BLaER1 (cell line): ENCODE results near the gene NUDCD3.

ENCODE experiments used
- H3K27ac ChIP-seq: shearing (Covaris generic); formaldehyde crosslinking; 2 replicates; pipeline ENCODE4 v1.8.1; 2022
- H3K27me3 ChIP-seq: shearing (Covaris generic); formaldehyde crosslinking; 2 replicates; pipeline ENCODE4 v1.8.1; 2022
- H3K36me3 ChIP-seq: shearing (Covaris generic); formaldehyde crosslinking; 2 replicates; pipeline ENCODE4 v1.8.1; 2022
- H3K4me1 ChIP-seq: shearing (Covaris generic); formaldehyde crosslinking; 2 replicates; pipeline ENCODE4 v1.8.1; 2022
- H3K4me2 ChIP-seq: shearing (Covaris generic); formaldehyde crosslinking; 2 replicates; pipeline ENCODE4 v1.8.1; 2022
- H3K4me3 ChIP-seq: shearing (Covaris generic); formaldehyde crosslinking; 2 replicates; pipeline ENCODE4 v1.8.1; 2022
- H3K9ac ChIP-seq: shearing (Covaris generic); formaldehyde crosslinking; 2 replicates; pipeline ENCODE4 v1.8.1; 2022
- H3K9me3 ChIP-seq: shearing (Covaris generic); formaldehyde crosslinking; 2 replicates; pipeline ENCODE4 v1.8.1; 2022
- H4K20me1 ChIP-seq: shearing (Covaris generic); formaldehyde crosslinking; 2 replicates; pipeline ENCODE4 v1.8.1; 2022
- Cebpa-rat ChIP-seq: shearing (Covaris generic); IDR thresholded peaks from 2 replicates; pipeline ENCODE4 v1.8.1; 2022

NUDCD3 gene

DNA sequence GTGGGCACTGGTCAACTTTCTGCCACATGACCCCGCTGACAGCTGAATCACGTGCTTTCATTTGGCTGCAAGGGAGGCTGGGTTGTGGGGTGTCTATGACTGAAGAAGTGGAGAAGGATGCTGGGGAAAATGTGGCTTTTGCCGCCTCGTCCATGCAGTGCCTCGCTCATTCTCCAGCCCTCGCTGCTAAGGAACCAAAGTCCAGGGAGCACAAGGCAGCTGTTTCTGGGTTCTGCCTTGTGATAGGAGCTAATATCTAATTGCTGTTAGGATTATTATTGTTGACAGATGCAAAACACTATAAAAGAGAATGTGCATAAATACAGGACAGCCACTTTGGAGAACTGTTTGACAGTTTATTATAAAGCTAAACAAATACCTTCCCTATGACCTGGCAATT, 160.1 kb downstream of the NUDCD3 start:
- H3K4me2 ChIP-seq: no peak overlapping the region
- no peaks in the 10 kb centered on the region for H3K36me3 ChIP-seq
- TF ChIP-seq Cebpa-rat: no peak
- no peak overlapping the region for H3K4me3 ChIP-seq
- H3K27me3 ChIP-seq: peaks cover 25% of the 10 kb centered on the region
- H3K4me1 ChIP-seq: peaks cover 12% of the 10 kb centered on the region
- H3K27ac ChIP-seq: no peak overlapping the region
- no peaks in the 10 kb centered on the region for H4K20me1 ChIP-seq
- H3K9ac ChIP-seq: no peak overlapping the region
- H3K9me3 ChIP-seq: no peaks in the 10 kb centered on the region

GRCh38 chr7:44329888-44330287, 160.6 kb downstream of the NUDCD3 start:
- Histone ChIP-seq H3K27me3 (peaks cover 29% of the 10 kb centered on the region), H3K9me3 (no peaks in the 10 kb centered on the region)
- TF ChIP-seq Cebpa-rat: no peak

More at GRCh38 chr7:44329888-44330287, 160.6 kb downstream of the NUDCD3 start:
- no peak overlapping the region for H3K4me3 ChIP-seq
- H3K4me1 ChIP-seq: peaks cover 12% of the 10 kb centered on the region
- H3K27ac ChIP-seq: no peak overlapping the region
- no peaks in the 10 kb centered on the region for H3K36me3 ChIP-seq
- H3K4me2 ChIP-seq: no peak overlapping the region
- no peak overlapping the region for H3K9ac ChIP-seq
- peaks cover 3% of the 10 kb centered on the region; the same call in 1 of the 2 replicates for H4K20me1 ChIP-seq
